HFFc6 (cell line): Measurements from ENCODE around the gene IFIT1. TPM values are rescaled to one million over a fixed set of nuclear protein-coding genes. Genes with fewer than 3 reads are reported as not detected.
A peak's percentile ranks its signal among the peaks of the same experiment; 100 is the strongest.

Experiments
- DNase-seq: peaks from one replicate; pipeline ENCODE4 v3.0.0-alpha.2; 2018
- H3K27ac Mint-ChIP-seq: 2 replicates; pipeline ENCODE4 v1.8.0; 2020; ENCODE audit warnings: mild to moderate bottlenecking, mixed read lengths
- H3K27me3 Mint-ChIP-seq: 2 replicates; pipeline ENCODE4 v1.8.0; 2021; ENCODE audit warnings: mild to moderate bottlenecking, moderate library complexity, mixed read lengths; ENCODE audit not compliant: insufficient read depth
- H3K36me3 Mint-ChIP-seq: 2 replicates; pipeline ENCODE4 v1.8.0; 2021; ENCODE audit warnings: low read depth, mixed read lengths
- H3K4me1 Mint-ChIP-seq: 2 replicates; pipeline ENCODE4 v1.8.0; 2020; ENCODE audit warnings: low read depth, mixed read lengths
- H3K4me3 Mint-ChIP-seq: 2 replicates; pipeline ENCODE4 v1.8.0; 2020; ENCODE audit warnings: mild to moderate bottlenecking, moderate library complexity, mixed read lengths
- H3K9me3 Mint-ChIP-seq: 2 replicates; pipeline ENCODE4 v1.8.0; 2020; ENCODE audit warnings: mild to moderate bottlenecking, mixed read lengths
- total RNA-seq, 6 experiments: library from RNA; stranded (reverse); fragmentation: NEBNext Ultra II Directional; extraction: Animal tissue kit (Norgen Biotek cat#: 25700); gene quantifications; 2 replicates in 1 of 6; 3 replicates in 5 of 6; pipeline ENCODE4 v1.2.3, GENCODE V29; 2021
- TF ChIP-seq, protein P1 (sequence below): fragments of 200-600 bp; sonication (generic); IDR thresholded peaks from 2 replicates; pipeline ENCODE4 v1.5.0; 2021; ENCODE audit warnings: antibody characterized with exemption, mild to moderate bottlenecking

The IFIT1 gene
- total RNA-seq, 6 experiments from 2014 or later = 35.7 to 52.5 (median 49.1) TPM

DNA sequence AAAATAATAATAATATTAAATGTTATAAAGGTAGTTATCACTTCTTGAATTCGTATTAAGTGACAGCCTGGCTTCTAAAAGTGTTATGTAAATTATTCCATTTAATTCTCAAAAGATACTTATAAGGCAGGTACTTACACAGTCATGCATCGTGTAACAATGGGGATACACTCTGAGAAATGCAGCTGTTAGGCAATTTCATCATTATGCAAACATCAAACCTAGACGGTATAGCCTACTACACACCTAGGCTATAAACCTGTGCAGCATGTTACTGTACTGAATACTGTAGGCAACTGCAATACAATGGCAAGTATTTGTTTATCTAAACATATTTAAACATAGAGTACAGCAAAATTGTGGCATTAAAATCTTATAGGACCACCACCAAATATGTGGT, 1.5 kb downstream of the IFIT1 start:
- H3K36me3 Mint-ChIP-seq = peaks cover 3% of the 10 kb centered on the region; the same call in 1 of the 2 replicates
- H3K9me3 Mint-ChIP-seq = no peaks in the 10 kb centered on the region

DNA sequence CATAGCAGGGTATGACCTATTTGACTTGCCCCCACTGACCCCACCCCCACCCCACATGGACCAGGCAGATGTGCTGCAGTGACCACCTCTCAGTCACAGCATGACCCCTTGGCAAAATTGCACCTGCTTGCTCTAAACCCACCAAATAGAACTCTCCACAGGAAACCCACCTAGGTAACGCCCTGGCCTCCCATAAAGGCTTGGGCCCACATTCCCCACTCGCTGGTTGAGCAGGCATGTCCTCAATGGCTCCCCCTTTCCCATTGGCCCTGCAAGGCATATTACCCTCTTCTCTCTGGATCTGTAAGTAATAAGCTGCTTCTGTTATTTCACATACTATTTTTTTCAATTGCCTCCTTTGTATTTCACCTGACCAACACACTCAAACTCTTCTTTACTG, 2.7 kb downstream of the IFIT1 start:
- Mint-ChIP-seq H3K36me3 (peaks cover 3% of the 10 kb centered on the region; the same call in 1 of the 2 replicates), H3K27me3 (no peaks in the 10 kb centered on the region), H3K9me3 (no peaks in the 10 kb centered on the region), H3K4me1 (peaks cover 41% of the 10 kb centered on the region), H3K27ac (no peak overlapping the region), H3K4me3 (no peak overlapping the region)
- TF ChIP-seq, protein P1, sequence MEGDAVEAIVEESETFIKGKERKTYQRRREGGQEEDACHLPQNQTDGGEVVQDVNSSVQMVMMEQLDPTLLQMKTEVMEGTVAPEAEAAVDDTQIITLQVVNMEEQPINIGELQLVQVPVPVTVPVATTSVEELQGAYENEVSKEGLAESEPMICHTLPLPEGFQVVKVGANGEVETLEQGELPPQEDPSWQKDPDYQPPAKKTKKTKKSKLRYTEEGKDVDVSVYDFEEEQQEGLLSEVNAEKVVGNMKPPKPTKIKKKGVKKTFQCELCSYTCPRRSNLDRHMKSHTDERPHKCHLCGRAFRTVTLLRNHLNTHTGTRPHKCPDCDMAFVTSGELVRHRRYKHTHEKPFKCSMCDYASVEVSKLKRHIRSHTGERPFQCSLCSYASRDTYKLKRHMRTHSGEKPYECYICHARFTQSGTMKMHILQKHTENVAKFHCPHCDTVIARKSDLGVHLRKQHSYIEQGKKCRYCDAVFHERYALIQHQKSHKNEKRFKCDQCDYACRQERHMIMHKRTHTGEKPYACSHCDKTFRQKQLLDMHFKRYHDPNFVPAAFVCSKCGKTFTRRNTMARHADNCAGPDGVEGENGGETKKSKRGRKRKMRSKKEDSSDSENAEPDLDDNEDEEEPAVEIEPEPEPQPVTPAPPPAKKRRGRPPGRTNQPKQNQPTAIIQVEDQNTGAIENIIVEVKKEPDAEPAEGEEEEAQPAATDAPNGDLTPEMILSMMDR = no peak
- DNase-seq = no peak

More for the DNA sequence above, 1.5 kb downstream of the IFIT1 start:
- Mint-ChIP-seq H3K27ac (no peak overlapping the region), H3K4me1 (peaks cover 42% of the 10 kb centered on the region), H3K27me3 (no peaks in the 10 kb centered on the region), H3K4me3 (peak overlapping the region; percentile 95)
- TF ChIP-seq, protein P1 = no peak
- no peak for DNase-seq

DNA sequence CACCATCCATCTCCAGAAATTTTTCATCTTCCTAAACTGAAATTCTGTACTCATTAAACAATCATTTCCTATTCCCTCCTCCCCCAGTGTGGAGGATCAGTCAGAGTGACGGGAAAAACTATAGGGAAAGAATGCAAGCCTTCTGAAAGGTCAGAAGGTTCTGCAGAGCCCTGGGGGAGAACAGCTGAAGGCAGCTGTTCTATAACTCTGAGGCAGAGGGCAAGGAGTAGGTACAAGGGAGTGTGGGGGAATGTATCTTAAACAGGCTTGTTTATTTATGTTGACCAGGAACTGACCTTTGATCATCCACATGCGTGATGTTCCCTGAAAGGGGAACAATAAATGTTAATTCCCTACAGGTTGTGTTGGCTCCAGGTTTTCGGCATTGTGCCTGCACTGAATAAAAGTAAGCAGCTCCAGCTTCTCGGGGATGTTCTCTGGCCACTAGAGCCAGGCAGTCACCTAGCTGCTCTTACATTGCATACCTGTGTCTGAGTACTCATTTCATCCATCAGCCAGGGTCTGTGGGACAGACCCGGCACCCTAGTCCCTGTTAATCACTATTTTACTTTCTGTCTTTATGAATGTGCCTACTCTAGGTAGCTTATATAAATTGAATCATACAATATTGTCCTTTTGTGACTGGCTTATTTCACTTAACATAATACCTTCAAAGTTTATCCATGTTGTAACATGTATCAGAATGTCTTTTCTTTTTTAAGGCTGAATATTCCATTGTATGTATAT, 5.8 kb downstream of the IFIT1 start:
- H3K9me3 Mint-ChIP-seq = no peaks in the 10 kb centered on the region
- DNase-seq = no peak
- TF ChIP-seq, protein P1 = no peak

DNA sequence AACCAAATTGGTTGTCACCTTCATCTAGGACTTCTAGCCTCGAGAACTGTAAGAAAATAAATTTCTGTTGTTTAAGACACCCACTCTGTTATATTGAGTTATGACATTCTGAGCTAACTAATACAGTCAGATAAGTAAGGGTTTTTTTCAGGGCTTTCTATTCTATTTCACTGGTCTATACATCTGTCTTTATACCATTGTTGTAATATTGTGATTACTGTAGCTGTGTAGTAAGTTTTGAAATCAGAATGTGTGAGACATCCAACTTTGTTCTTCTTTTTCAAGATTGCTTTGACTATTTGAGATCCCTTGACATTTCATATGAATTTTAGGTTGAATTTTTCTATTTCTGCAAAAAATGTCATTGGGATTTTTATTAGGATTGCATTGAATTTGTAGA, 7.5 kb downstream of the IFIT1 start:
- no peak overlapping the region for H3K4me3 Mint-ChIP-seq
- TF ChIP-seq, protein P1 = no peak
- no peaks in the 10 kb centered on the region for H3K27me3 Mint-ChIP-seq
- H3K36me3 Mint-ChIP-seq = peaks cover 24% of the 10 kb centered on the region
- H3K9me3 Mint-ChIP-seq = no peaks in the 10 kb centered on the region
- DNase-seq = no peak
- H3K4me1 Mint-ChIP-seq = peaks cover 20% of the 10 kb centered on the region
- H3K27ac Mint-ChIP-seq = no peak overlapping the region

More for the DNA sequence above, 5.8 kb downstream of the IFIT1 start:
- Mint-ChIP-seq H3K4me3 (no peak overlapping the region; the same call in 1 of the 2 replicates), H3K4me1 (peaks cover 30% of the 10 kb centered on the region), H3K27me3 (no peaks in the 10 kb centered on the region), H3K36me3 (peaks cover 11% of the 10 kb centered on the region), H3K27ac (no peak overlapping the region)

DNA sequence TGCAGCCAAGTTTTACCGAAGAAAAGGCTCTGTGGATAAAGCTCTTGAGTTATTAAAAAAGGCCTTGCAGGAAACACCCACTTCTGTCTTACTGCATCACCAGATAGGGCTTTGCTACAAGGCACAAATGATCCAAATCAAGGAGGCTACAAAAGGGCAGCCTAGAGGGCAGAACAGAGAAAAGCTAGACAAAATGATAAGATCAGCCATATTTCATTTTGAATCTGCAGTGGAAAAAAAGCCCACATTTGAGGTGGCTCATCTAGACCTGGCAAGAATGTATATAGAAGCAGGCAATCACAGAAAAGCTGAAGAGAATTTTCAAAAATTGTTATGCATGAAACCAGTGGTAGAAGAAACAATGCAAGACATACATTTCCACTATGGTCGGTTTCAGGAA, 10.6 kb downstream of the IFIT1 start:
- Mint-ChIP-seq H3K27me3 (no peaks in the 10 kb centered on the region), H3K27ac (no peak overlapping the region), H3K36me3 (peaks cover 47% of the 10 kb centered on the region), H3K4me3 (no peak overlapping the region), H3K4me1 (peaks cover 8% of the 10 kb centered on the region), H3K9me3 (peaks cover 3% of the 10 kb centered on the region; the same call in 1 of the 2 replicates)
- no peak for DNase-seq
- TF ChIP-seq, protein P1 = no peak
